HepG2 (cell line): ENCODE measurements around the gene UBASH3A. TPM values are rescaled to one million over a fixed set of nuclear protein-coding genes. Genes with fewer than 3 reads are reported as not detected.
A peak's percentile ranks its signal among the peaks of the same experiment; 100 is the strongest.

Source experiments
- ATF7-NPFF ChIP-seq: sonication (generic); formaldehyde crosslinking; IDR thresholded peaks from 2 replicates; pipeline ENCODE4 v1.8.1; 2023; ENCODE audit warnings: mild to moderate bottlenecking, low read depth, missing genetic modification reagents, moderate library complexity
- CAMTA2 ChIP-seq: sonication (generic); formaldehyde crosslinking; IDR thresholded peaks from 2 replicates; pipeline ENCODE4 v1.4.0; 2020; ENCODE audit warnings: mild to moderate bottlenecking, missing genetic modification reagents, borderline replicate concordance
- CREB3 ChIP-seq: sonication (generic); formaldehyde crosslinking; IDR thresholded peaks from 2 replicates; pipeline ENCODE4 v1.5.0; 2020; ENCODE audit warnings: missing genetic modification reagents
- CTCF ChIP-seq: sonication (generic); formaldehyde crosslinking; IDR thresholded peaks from 2 replicates; pipeline ENCODE4 v1.5.0; 2020; ENCODE audit warnings: mild to moderate bottlenecking, missing genetic modification reagents, moderate library complexity
- EHMT2 ChIP-seq: fragments of 200-600 bp; sonication (generic); IDR thresholded peaks from 2 replicates; pipeline ENCODE4 v1.7.0; 2017; ENCODE audit warnings: antibody characterized with exemption, low read depth, low read length, borderline replicate concordance
- ERF ChIP-seq: IDR thresholded peaks from 2 replicates; pipeline ENCODE4 v1.6.1; 2018; ENCODE audit warnings: missing biosample characterization, missing genetic modification reagents
- GABPA ChIP-seq, 2 experiments: IDR thresholded peaks; 2 replicates each; pipeline ENCODE4 v1.6.1; 2011 to 2016; ENCODE audit warnings: low read depth in 2 of 2, low read length in 1 of 2, missing biosample characterization in 1 of 2, missing genetic modification characterization in 1 of 2
- ISL2 ChIP-seq: sonication (generic); formaldehyde crosslinking; IDR thresholded peaks from 2 replicates; pipeline ENCODE4 v1.5.0; 2020; ENCODE audit warnings: missing genetic modification reagents
- MAFG ChIP-seq: sonication (generic); formaldehyde crosslinking; IDR thresholded peaks from 2 replicates; pipeline ENCODE4 v1.5.1; 2020; ENCODE audit warnings: mild to moderate bottlenecking, missing genetic modification reagents
- STAT6 ChIP-seq: sonication (generic); formaldehyde crosslinking; IDR thresholded peaks from 2 replicates; pipeline ENCODE4 v1.4.0; 2020; ENCODE audit warnings: missing genetic modification reagents, mild to moderate bottlenecking, borderline replicate concordance
- ZBTB33 ChIP-seq: sonication (generic); formaldehyde crosslinking; IDR thresholded peaks from 2 replicates; pipeline ENCODE4 v1.4.0; 2020; ENCODE audit warnings: missing genetic modification reagents
- ZFAT ChIP-seq: sonication (generic); formaldehyde crosslinking; conservative IDR thresholded peaks from 2 replicates; pipeline ENCODE4 v1.8.1; 2023; ENCODE audit warnings: missing genetic modification reagents, inconsistent platforms
- ZNF280D ChIP-seq: sonication (generic); formaldehyde crosslinking; IDR thresholded peaks from 2 replicates; pipeline ENCODE4 v1.5.1; 2020; ENCODE audit warnings: mild to moderate bottlenecking, missing genetic modification reagents
- ZNF597 ChIP-seq: sonication (generic); formaldehyde crosslinking; IDR thresholded peaks from 2 replicates; pipeline ENCODE4 v1.5.0; 2020; ENCODE audit warnings: missing genetic modification reagents
- ZNF691 ChIP-seq: sonication (generic); formaldehyde crosslinking; IDR thresholded peaks from 2 replicates; pipeline ENCODE4 v1.4.0; 2020; ENCODE audit warnings: missing genetic modification reagents, low read depth, mild to moderate bottlenecking, borderline replicate concordance
- ZNF768 ChIP-seq: sonication (generic); formaldehyde crosslinking; IDR thresholded peaks from 2 replicates; pipeline ENCODE4 v1.4.0; 2020; ENCODE audit warnings: missing genetic modification reagents
- ZNF891 ChIP-seq: sonication (generic); formaldehyde crosslinking; IDR thresholded peaks from 2 replicates; pipeline ENCODE4 v1.5.0; 2020; ENCODE audit warnings: mild to moderate bottlenecking, missing genetic modification reagents
- polyA plus RNA-seq, 8 experiments: library from polyadenylated mRNA; depleted of rRNA in 3 of 8; stranded (reverse) in 7 of 8; unstranded in 1 of 8; fragments of >200 nt; fragmentation: Illumina TruSeq in 4 of 8; extraction: Trizol in 4 of 8; gene quantifications; 2 replicates each; pipeline versions ENCODE4 v1.2.1 to v1.2.3, GENCODE V29; 2011 to 2016; ENCODE audit warnings: low read depth in 4 of 8, missing spikeins in 1 of 8, mixed read lengths in 1 of 8; ENCODE audit not compliant: insufficient read depth in 1 of 8
- total RNA-seq, 5 experiments: library from RNA; depleted of rRNA; stranded (reverse); fragments of >200 nt; fragmentation: Illumina TruSeq; extraction: Trizol; gene quantifications; 2 replicates each; pipeline ENCODE4 v1.2.3, GENCODE V29; 2016; ENCODE audit warnings: low read depth in 1 of 5

Gene UBASH3A
- total and polyA plus RNA-seq, 2 of the 13 experiments (the other 11 are each of a cell fraction or from before 2014, with no cell fraction given) = not detected

GRCh38 chr21:42360317-42360716 is 43.4 kb upstream of the UBASH3A start (continued):
- TF ChIP-seq ZNF280D = peak; percentile 75; the same call in 1 of the 2 replicates
- TF ChIP-seq ISL2 (CRISPR knock-in tag) = no peak
- no peak for TF ChIP-seq ZFAT
- TF ChIP-seq ZNF691 (CRISPR knock-in tag) = no peak
- no peak for TF ChIP-seq STAT6 (CRISPR knock-in tag)
- TF ChIP-seq CTCF = peak; percentile 71
- no peak for TF ChIP-seq GABPA (IDR thresholded peaks at IDR 0.05; ENCODE audit: low read depth, low read length)
- no peak for TF ChIP-seq GABPA (CRISPR knock-in tag; IDR thresholded peaks at IDR 0.05; ENCODE audit: low read depth)
- TF ChIP-seq MAFG (CRISPR knock-in tag) = no peak
- no peak for TF ChIP-seq ERF (CRISPR knock-in tag)
- TF ChIP-seq ZNF891 (CRISPR knock-in tag) = no peak
- TF ChIP-seq ZNF597 (CRISPR knock-in tag) = no peak
- no peak for TF ChIP-seq CREB3 (CRISPR knock-in tag)
- TF ChIP-seq EHMT2 = no peak
- TF ChIP-seq ATF7-NPFF (CRISPR knock-in tag) = no peak
- TF ChIP-seq ZBTB33 (CRISPR knock-in tag) = no peak
- no peak for TF ChIP-seq ZNF768
- TF ChIP-seq CAMTA2 (CRISPR knock-in tag) = no peak
